Left lobe of liver (tissue), 2 donors: Measurements from ENCODE around the gene NDUFV1. TPM values are rescaled to one million over a fixed set of nuclear protein-coding genes. Genes with fewer than 3 reads are reported as not detected.
"Not testable (repeated sequence)": the region's sequence is repeated elsewhere in the genome, so short reads cannot be mapped to it uniquely, and the experiment has no call there.

Experiments
- ATAC-seq: fragments of 200-7000 bp; cut with Tn5 transposase; one replicate; pipeline ENCODE4 v1.9.1; 2020; ENCODE audit warnings: mild to moderate bottlenecking, moderate library complexity
- DNase-seq: peaks from one replicate; pipeline ENCODE4 v3.0.0-alpha.2; 2020; ENCODE audit warnings: low spot score
- total RNA-seq: library from RNA; stranded (reverse); gene quantifications from one replicate; pipeline ENCODE4 v1.2.1, GENCODE V29; 2021
- donor health status: DM: no; HTN: no; CAD: no; lungs with moderate emphysema.
- donor health status: DM: no; HTN: yes; CAD: no.

NDUFV1 gene
- total RNA-seq, 1 donor from 2014 or later: 192 TPM

DNA sequence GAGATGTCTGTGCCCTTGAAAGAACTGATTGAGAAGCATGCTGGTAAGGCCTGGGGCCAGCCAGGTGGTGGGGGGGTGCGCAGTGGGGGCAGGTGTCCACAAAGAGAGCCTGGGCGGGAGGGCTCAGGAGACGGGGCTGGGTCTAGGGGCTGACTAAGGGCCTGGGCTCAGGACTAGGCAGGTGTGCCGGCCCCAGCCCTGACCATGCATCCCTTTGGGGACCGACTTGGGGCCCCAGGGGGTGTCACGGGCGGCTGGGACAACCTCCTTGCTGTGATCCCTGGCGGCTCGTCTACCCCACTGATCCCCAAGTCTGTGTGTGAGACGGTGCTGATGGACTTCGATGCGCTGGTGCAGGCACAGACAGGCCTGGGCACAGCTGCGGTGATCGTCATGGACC, 4.4 kb downstream of the NDUFV1 start:
- no peak for DNase-seq
- ATAC-seq: no peak

DNA sequence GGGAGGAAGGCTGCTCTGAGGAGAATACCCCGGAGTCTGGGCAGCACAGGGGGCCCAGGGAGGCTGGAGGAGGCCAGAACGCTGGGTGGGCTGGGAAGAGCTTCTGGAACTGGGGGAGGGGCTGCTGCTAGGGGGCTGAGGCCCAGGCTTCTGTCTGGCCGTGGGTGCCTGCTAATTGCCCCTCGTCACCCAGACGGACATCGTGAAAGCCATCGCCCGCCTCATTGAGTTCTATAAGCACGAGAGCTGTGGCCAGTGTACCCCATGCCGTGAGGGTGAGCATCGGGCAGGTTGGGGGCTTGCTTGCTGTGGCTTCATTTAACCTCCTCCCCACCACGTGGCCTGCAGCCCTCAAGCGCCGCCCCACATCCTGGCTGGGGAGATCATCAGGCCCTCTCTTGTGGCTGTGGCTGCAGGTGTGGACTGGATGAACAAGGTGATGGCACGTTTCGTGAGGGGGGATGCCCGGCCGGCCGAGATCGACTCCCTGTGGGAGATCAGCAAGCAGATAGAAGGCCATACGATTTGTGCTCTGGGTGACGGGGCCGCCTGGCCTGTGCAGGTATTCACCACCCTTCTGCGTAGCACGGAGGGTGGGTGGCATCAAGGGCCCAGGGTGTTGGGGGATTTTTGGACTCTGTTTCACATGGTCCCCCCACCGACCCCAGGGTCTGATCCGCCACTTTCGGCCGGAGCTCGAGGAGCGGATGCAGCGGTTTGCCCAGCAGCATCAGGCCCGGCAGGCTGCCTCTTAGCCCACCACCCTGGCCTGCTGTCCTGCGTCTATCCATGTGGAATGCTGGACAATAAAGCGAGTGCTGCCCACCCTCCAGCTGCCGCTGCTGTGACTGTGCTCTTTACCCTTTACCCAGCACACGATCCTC, 5.2 kb downstream of the NDUFV1 start:
- no peak for ATAC-seq

DNA sequence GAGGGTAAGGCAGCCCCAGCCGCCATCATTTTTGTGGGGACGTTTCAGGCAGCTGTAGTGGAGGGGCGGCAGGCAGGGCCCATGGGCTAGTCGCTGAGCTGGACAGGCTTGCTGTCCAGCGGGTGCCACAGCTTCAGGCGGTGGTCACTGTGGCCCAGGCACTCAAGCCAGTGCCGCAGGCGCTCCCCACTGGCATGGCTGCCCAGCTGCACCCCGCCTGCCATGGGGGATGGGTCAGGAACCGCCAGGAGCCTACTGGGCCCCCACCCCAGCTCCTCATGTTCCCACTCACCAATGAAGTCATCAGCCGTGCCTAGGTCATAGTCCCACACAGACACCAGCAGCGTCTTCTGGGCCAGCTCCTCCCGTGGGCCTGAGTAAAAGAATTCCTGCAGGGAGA, 6.0 kb downstream of the NDUFV1 start:
- ATAC-seq (no peak), DNase-seq (no peak)

More for the DNA sequence above, 5.2 kb downstream of the NDUFV1 start:
- DNase-seq: no peak

DNA sequence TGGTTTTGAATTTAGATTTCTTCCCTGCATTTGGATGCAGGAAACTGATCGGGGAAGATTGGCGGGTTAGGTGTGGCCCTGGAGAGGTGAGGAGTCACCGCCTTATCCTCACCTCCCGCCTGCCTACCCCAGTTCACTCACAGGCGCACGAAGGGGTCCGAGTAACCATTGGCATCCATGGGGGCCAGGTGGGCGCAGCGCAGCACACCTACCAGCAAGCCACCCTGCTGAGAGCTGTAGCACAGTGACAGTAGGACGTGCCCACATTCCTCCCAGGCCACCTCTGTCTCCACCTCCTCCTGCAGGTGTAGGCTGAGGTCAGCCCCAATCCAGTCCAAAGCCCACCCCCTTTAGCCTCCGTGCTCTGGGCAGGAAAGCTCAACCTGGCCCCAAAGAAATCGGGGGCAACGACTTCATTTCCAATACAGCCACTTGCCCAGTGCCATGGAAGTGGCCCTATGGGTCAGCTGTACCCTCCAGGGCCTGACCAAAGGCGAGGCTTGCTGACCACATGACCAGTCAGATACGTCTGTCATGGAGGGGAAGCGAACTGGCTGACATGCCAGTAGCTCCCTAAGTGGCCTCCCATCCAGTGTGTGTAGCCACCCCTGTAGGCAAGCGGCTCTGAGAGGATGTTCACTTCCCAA, 6.7 kb downstream of the NDUFV1 start:
- no peak for DNase-seq
- no peak for ATAC-seq

DNA sequence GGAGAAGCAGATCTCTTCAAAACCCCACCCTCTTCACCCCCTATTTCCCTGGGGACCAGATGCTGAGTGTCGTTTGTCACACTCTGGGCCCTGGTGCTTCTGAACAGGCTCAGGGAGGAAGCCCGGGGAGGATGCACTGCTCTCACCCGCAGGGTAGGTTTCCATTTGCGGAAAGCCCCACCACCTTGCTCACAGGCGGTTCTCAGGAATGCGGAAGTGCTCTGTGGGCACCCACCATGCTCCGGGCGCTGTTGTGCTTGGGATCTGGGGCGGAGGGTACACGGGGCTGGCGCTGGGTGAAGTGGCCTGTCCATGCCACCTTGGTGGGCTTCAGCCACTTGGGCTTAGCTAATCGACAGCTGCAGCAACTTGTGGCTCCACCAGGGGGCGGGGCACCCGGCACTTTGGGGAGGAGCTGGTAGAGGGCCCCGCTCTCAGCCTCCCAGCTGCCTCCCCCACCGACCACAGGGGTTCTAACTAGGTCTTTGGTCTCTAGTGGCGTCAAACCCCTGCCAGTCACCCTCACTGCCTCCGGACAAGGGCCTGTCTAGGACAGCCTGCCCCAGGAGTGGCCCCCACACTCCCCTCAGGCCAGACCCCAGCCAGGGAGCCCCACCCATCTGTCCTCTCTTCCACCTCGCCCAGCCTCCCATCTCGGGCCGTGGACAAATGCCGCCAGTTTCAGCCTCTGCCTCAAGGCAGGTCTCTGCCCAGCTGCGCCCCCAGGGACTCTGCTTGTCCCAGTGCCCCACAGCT, 7.4 kb downstream of the NDUFV1 start:
- ATAC-seq (peak; percentile 36), DNase-seq (no peak)

DNA sequence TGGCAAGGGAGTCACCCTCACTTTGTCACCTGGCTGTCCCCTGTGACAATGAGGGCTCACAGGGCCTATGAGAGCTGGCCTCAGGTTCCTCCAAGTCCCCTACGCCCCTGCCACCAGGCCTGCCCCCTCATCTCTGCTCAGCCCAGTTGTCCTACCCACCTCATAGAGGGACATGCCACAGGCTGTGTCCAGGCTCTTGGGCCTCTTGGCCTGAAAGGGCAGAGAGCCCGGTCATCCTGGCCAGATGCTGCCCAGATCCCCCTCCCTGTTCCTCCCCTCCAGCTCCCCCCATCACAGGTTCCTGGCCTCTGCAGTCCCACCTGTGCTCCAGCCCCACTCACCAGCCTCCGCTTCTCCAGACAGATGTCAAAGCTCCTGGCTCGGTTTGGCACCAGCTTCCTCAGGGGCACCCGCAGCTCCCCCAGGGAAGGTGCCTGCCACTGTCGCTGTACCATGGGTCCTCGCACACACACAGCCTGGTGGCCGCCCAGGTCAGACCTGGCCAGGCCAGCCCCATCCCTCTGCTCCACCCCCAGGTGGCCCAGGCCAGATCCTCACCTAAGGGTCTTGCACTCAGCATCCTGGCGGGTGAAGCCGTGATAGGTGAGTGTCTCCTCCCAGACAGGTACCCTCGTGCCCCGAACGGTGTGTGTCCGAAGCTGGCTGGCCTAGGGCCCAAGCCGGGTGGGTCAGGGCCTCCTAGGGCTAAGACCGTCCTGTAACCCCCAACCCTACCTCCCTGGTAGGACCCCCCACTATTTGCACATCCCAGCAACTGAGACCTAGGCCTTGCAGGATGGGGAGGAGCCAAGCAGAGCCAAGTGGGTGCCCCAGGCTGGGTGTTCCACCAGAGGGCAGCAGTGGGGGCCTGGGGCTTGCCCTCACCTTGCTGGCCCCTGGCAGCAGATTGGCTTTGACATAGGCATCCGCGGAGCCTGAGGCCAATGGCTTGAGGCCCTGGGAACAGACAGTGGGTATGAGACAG, 8.3 kb downstream of the NDUFV1 start:
- DNase-seq (peak; percentile 77), ATAC-seq (peak; percentile 88)

DNA sequence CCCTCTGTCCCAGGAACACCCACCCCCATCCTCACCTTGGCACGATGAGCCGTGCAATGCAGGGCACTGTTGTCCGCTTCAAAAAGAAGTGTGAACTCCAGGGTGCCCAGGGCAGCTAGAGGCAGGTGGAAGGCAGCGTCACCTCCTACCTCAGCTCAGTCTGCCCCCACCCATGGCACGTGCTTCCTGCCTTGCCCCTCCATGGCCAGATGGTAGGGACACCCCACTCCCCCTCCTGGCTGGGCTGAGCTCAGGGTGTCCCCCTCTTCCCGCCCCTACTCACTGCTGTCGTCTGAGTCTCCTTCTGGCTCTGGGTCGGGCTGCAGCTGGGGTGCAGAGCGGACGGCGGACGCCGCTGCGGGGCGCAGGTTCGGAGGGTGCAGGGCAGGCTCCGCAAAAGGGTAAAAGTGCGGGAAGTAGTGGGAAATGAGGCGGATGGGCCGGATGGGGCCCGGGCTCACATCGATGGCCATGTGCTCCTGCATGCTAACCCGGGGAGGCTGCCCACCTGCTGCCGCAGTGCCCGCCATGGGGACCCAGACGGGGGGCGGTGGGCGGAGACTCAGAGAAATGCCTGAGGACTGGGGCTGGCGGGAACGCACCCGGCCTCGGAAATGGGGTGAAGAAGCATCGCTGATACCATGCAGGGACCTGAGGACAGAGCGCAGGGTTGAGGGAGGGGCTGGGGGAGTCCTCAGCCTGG, 9.1 kb downstream of the NDUFV1 start:
- ATAC-seq: no peak
- DNase-seq: no peak

DNA sequence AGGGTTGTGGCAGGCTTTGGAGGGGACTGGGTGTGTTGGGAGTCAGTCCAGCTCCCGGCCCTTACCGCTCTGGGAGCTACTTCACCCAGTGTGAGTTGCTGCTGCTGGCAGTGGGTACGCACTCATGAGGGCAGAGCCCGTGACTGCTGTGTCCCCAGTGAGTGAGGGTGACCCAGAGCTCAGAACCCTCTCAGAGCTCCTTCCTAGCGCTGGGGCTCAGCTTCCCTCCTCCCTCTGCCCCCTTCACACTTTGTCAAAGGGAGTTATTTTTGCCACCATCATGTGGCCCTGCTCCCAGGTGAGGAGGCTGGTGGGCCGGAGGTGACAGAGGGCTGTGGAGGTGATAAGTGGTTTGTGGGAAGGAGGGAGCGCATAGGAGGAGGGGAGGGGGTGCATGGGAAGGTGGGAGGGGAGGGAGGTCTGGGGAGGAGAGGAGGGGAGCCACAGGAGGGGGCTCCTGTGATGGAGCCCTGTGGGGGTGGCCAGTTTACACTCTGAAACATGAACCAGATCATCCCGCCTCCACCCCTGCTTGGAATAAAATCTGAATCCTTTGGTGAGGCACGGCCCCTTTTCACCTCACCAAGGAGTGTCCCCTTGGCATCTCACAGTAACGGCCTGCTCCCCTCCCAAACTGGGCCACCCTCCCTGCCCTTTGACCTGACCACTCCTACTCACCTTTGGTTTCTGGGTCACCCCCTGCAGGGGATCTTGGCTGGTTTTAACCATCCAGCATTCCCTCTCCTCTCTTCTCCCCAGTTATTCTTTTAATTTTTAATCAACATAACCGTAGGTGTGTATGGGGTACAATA, 9.9 kb downstream of the NDUFV1 start:
- DNase-seq: peak; percentile 50
- peak; percentile 52 for ATAC-seq

DNA sequence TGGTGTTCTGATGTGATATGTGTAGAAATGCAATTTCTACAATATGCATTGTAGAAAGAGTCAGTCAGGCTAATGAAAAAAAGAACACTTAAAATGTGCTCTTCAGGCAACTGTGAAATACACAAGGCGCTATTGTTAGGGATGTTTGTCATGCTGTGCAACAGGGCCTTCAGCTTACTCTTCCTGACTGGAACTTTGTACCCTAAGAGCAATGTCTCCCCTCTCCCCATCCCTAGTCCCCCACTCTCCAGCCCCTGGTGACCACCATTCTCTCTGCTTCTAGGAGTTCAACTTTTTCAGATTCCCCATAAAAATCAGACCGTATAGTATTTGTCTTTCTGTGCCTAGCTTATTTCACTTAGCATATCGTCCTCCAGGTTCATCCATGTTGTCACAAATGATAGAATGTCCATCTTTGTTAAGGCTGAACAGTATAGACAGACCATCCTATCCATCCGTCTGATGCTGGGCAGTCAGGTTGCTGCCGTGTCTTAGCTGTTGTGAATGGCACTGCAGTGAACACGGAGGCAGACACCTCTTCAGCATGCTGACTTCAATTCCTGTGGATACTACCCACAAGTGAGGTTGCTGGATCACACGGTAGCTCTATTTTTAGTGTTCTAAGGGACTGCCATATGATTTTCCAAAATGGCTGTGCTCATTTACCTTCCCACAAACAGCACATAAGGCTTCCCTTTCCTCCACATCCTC, 10.7 kb downstream of the NDUFV1 start:
- DNase-seq: no peak
- ATAC-seq: no peak

DNA sequence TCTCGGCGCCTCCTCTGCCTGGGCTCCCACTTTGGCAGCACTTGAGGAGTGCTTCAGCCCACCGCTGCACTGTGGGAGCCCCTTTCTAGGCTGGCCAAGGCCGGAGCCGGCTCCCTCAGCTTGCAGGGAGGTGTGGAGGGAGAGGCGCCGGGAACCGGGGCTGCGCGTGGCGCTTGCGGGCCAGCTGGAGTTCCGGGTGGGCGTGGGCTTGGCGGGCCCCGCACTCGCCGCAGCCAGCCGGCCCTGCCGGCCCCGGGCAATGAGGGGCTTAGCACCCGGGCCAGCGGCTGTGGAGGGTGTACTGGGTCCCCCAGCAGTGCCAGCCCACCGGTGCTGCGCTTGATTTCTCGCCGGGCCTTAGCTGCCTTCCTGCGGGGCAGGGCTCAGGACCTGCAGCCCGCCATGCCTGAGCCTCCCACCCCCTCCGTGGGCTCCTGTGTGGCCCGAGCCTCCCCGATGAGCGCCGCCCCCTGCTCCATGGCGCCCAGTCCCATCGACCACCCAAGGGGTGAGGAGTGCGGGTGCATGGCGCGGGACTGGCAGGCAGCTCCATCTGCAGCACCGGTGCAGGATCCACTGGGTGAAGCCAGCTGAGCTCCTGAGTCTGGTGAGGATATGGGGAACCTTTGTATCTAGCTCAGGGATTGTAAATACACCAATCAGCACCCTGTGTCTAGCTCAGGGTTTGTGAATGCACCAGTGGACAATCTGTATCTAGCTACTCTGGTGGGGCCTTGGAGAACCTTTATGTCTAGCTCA, 12.3 kb downstream of the NDUFV1 start:
- DNase-seq, ATAC-seq: not testable (repeated sequence)

DNA sequence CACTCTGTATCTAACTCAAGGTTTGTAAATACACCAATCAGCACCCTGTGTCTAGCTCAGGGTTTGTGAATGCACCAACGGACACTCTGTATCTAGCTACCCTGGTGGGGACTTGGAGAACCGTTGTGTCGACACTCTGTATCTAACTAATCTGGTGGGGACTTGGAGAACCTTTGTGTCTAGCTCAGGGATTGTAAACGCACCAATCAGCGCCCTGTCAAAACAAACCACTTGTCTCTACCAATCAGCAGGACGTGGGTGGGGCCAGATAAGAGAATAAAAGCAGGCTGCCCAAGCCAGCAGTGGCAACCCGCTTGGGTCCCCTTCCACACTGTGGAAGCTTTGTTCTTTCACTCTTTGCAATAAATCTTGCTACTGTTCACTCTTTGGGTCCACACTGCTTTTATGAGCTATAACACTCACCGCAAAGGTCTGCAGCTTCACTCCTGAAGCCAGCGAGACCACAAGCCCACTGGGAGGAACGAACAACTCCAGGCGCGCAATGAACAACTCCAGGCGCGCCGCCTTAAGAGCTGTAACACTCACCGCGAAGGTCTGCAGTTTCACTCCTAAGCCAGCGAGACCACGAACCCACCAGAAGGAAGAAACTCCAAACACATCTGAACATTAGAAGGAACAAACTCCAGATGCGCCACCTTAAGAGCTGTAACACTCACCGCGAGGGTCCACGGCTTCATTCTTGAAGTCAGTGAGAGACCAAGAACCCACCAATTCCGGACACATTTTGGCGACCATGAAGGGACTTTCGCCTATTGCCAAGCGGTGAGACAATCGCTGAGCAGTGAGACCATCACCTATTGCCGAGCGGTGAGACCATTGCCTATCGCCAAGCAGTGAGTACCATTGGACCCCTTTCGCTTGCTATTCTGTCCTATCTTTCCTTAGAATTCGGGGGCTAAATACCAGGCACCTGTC, 13.2 kb downstream of the NDUFV1 start:
- DNase-seq, ATAC-seq: not testable (repeated sequence)

DNA sequence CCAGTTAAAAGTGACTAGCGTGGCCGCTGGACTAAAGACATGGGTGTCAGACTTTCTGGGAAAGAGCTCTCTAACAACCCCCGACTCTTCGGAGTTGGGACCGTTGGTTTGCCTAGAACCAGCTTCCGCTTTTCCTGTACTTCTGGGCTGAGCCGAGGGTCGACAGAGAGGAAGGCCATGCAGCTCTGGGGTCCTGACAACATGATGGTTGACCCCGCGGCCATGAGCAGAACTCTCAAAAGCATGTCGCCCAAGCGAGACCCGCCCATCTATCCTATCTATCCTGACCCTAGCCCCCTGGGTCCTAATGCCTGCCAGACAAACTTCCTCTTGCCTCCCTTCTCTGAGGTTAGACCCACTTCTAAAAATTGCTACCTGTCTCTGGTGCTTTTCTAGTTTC, 13.9 kb downstream of the NDUFV1 start:
- not testable (repeated sequence) for ATAC-seq, DNase-seq

DNA sequence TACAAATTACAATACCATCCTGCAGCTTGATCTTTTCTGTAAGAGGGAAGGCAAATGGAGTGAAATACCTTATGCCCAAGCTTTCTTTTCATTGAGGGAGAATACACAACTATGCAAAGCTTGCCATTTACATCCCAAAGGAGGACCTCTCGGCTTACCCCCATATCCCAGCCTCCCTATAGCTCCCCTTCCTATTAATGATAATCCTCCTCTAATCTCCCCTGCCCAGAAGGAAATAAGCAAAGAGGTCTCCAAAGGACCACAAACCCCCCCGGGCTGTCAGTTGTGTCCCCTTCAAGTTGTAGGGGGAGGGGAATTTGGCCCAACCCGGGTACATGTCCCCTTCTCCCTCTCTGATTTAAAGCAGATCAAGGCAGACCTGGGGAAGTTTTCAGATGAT, 15.2 kb downstream of the NDUFV1 start:
- DNase-seq, ATAC-seq: not testable (repeated sequence)

DNA sequence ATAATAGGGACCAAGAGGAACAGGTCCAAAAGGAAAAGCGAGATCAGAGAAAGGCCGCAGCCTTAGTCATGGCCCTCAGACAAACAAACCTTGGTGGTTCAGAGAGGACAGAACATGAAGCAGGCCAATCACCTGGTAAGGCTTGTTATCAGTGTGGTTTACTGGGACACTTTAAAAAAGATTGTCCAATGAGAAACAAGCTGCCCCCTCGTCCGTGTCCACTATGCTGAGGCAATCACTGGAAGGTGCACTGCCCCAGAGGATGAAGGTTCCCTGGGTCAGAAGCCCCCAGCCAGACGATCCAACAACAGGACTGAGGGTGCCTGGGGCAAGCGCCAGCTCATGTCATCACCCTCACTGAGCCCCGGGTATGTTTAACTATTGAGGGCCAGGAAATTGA, 16.2 kb downstream of the NDUFV1 start:
- peak; percentile 46 for DNase-seq
- not testable (repeated sequence) for ATAC-seq

DNA sequence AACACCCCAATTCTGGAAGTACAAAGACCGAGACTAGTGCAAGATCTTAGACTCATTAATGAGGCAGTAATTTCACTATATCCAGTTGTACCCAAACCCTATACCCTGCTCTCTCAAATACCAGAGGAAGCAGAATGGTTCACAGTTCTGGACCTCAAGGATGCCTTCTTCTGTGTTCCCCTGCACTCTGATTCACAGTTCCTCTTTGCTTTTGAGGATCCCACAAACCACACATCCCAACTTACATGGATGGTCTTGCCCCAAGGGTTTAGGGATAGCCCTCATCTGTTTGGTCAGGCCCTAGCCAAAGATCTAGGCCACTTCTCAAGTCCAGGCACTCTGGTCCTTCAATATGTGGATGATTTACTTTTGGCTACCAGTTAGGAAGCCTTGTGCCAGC, 17.1 kb downstream of the NDUFV1 start:
- not testable (repeated sequence) for DNase-seq, ATAC-seq
